SK-N-SH (cell line): ENCODE measurements around the gene NOL4L. TPM values are rescaled to one million over a fixed set of nuclear protein-coding genes. Genes with fewer than 3 reads are reported as not detected.

Experiments used
- CTCF ChIA-PET: fragments of 300-600, 350-600 bp; formaldehyde crosslinking; extraction: SDS; loops from one replicate; lab custom pipeline; 2021; lab: Yijun Ruan, JAX
- POLR2A ChIA-PET: fragments of 350-600 bp; sonication (Branson Sonifier 250); formaldehyde crosslinking; extraction: SDS; loops from one replicate; lab custom pipeline; 2020; ENCODE audit warnings: antibody characterized with exemption, inconsistent platforms; lab: Yijun Ruan, JAX
- DNase-seq: peaks from one replicate; pipeline ENCODE4 v3.0.0; 2012
- H2AFZ ChIP-seq: fragments of 200-600 bp; sonication (generic); 2 replicates; pipeline ENCODE4 v1.8.1; 2016; ENCODE audit warnings: antibody characterized with exemption, mild to moderate bottlenecking, low read depth
- H3F3A ChIP-seq: fragments of 200-600 bp; sonication (generic); replicated peaks from 2 replicates; pipeline ENCODE3; 2016; ENCODE audit warnings: antibody characterized with exemption, mild to moderate bottlenecking; ENCODE audit not compliant: insufficient read depth
- H3K27ac ChIP-seq, 2 experiments: fragments of 200-500 bp in 1 of 2; fragments of 200-600 bp in 1 of 2; sonication (Bioruptor generic) in 1 of 2; sonication (generic), shearing (Covaris generic) in 1 of 2; 2 replicates each; pipeline versions ENCODE4 v1.5.1 to v1.6.1; 2014 to 2016; ENCODE audit warnings: low read depth in 2 of 2, inconsistent platforms in 1 of 2, low read length in 1 of 2, mild to moderate bottlenecking in 1 of 2, mixed read lengths in 1 of 2
- H3K27me3 ChIP-seq: fragments of 200-600 bp; sonication (generic), shearing (Covaris generic); 2 replicates; pipeline ENCODE4 v1.6.1; 2016; ENCODE audit warnings: mixed run types; ENCODE audit not compliant: insufficient read depth
- H3K36me3 ChIP-seq, 2 experiments: fragments of 200-500 bp in 1 of 2; fragments of 200-600 bp in 1 of 2; sonication (Bioruptor generic) in 1 of 2; sonication (generic) in 1 of 2; replicated peaks in 1 of 2; 2 replicates each; pipeline versions ENCODE3 to v1.5.1; 2014 to 2016; ENCODE audit warnings: low read length in 1 of 2, mild to moderate bottlenecking in 1 of 2; ENCODE audit not compliant: insufficient read depth in 2 of 2, control insufficient read depth in 1 of 2
- H3K4me1 ChIP-seq, 2 experiments: fragments of 200-500 bp in 1 of 2; fragments of 200-600 bp in 1 of 2; sonication (Bioruptor generic) in 1 of 2; sonication (generic), shearing (Covaris generic) in 1 of 2; 2 replicates each; pipeline versions ENCODE4 v1.5.1 to v1.6.1; 2014 to 2016; ENCODE audit warnings: low read depth in 1 of 2, low read length in 1 of 2, mixed run types in 1 of 2; ENCODE audit not compliant: insufficient read depth in 2 of 2, control insufficient read depth in 1 of 2
- H3K4me2 ChIP-seq: fragments of 200-600 bp; sonication (generic), shearing (Covaris generic); 2 replicates; pipeline ENCODE4 v1.6.1; 2017; ENCODE audit warnings: mixed run types
- H3K4me3 ChIP-seq, 2 experiments: fragments of 200-500 bp in 1 of 2; fragments of 200-600 bp in 1 of 2; sonication (Bioruptor generic) in 1 of 2; sonication (generic), shearing (Covaris generic) in 1 of 2; 2 replicates each; pipeline versions ENCODE4 v1.5.1 to v1.8.1; 2014 to 2016; ENCODE audit warnings: low read depth in 2 of 2, inconsistent platforms in 1 of 2, low read length in 1 of 2, mild to moderate bottlenecking in 1 of 2, mixed read lengths in 1 of 2, moderate library complexity in 1 of 2
- H3K79me2 ChIP-seq: fragments of 200-600 bp; sonication (generic); 2 replicates; pipeline ENCODE4 v1.8.1; 2017; ENCODE audit warnings: mild to moderate bottlenecking; ENCODE audit not compliant: insufficient read depth
- H3K9ac ChIP-seq: fragments of 200-600 bp; sonication (generic); 2 replicates; pipeline ENCODE4 v1.6.1; 2017; ENCODE audit warnings: mixed run types
- H3K9me2 ChIP-seq: fragments of 200-600 bp; sonication (generic); 2 replicates; pipeline ENCODE4 v1.6.1; 2017; ENCODE audit warnings: mixed run types
- H3K9me3 ChIP-seq: fragments of 200-600 bp; sonication (generic); 2 replicates; pipeline ENCODE4 v1.6.1; 2017; ENCODE audit warnings: mixed run types, mild to moderate bottlenecking, moderate library complexity
- H4K20me1 ChIP-seq: fragments of 200-600 bp; sonication (generic); 2 replicates; pipeline ENCODE4 v1.6.1; 2017; ENCODE audit warnings: mild to moderate bottlenecking, mixed run types; ENCODE audit not compliant: insufficient read depth
- CTCF ChIP-seq: fragments of 200-600 bp; sonication (generic); IDR thresholded peaks from 2 replicates; pipeline ENCODE4 v1.6.1; 2017; ENCODE audit warnings: antibody characterized with exemption, mild to moderate bottlenecking, moderate library complexity
- ELF1 ChIP-seq: IDR thresholded peaks from 2 replicates; pipeline ENCODE4 v1.4.0; 2012
- EZH2phosphoT487 ChIP-seq: fragments of 200-600 bp; sonication (generic); IDR thresholded peaks from 2 replicates; pipeline ENCODE4 v1.6.1; 2017; ENCODE audit warnings: low read depth, mixed run types, mild to moderate bottlenecking, antibody characterized with exemption, moderate library complexity, borderline replicate concordance
- FOXJ3 ChIP-seq: sonication (generic); formaldehyde crosslinking; IDR thresholded peaks from 2 replicates; pipeline ENCODE4 v1.5.1; 2020; ENCODE audit warnings: mild to moderate bottlenecking, missing genetic modification reagents
- JUND ChIP-seq: IDR thresholded peaks from 2 replicates; pipeline ENCODE4 v1.4.0; 2012
- MAX ChIP-seq: IDR thresholded peaks from 2 replicates; pipeline ENCODE4 v1.4.0; 2012; ENCODE audit warnings: low read depth
- MXI1 ChIP-seq: IDR thresholded peaks from 2 replicates; pipeline ENCODE4 v1.6.1; 2012; ENCODE audit warnings: mild to moderate bottlenecking, low read depth, low read length, improper control_type of control experiment
- NFIC ChIP-seq: IDR thresholded peaks from 2 replicates; pipeline ENCODE4 v1.4.0; 2012; ENCODE audit warnings: borderline replicate concordance
- PBX3 ChIP-seq: IDR thresholded peaks from 2 replicates; pipeline ENCODE4; 2012
- RAD21 ChIP-seq: IDR thresholded peaks from 2 replicates; pipeline ENCODE4 v1.6.1; 2012; ENCODE audit warnings: mild to moderate bottlenecking, low read length
- REST ChIP-seq: IDR thresholded peaks from 2 replicates; pipeline ENCODE4 v1.6.1; 2012; ENCODE audit warnings: mild to moderate bottlenecking, low read depth, low read length, moderate library complexity
- RFX5 ChIP-seq: IDR thresholded peaks from 2 replicates; pipeline ENCODE4 v1.6.1; 2012; ENCODE audit warnings: mild to moderate bottlenecking, improper control_type of control experiment, low read length
- RXRA ChIP-seq: IDR thresholded peaks from 2 replicates; pipeline ENCODE4 v1.4.0; 2012; ENCODE audit warnings: low read depth, mild to moderate bottlenecking, borderline replicate concordance
- SMC3 ChIP-seq: IDR thresholded peaks from 2 replicates; pipeline ENCODE4 v1.6.1; 2012; ENCODE audit warnings: low read depth, low read length, improper control_type of control experiment
- TAF1 ChIP-seq: IDR thresholded peaks from 2 replicates; pipeline ENCODE4 v1.6.1; 2012; ENCODE audit warnings: low read depth, mild to moderate bottlenecking, low read length, moderate library complexity, borderline replicate concordance
- TCF12 ChIP-seq: IDR thresholded peaks from 2 replicates; pipeline ENCODE4 v1.4.0; 2012
- USF1 ChIP-seq: IDR thresholded peaks from 2 replicates; pipeline ENCODE4 v1.4.0; 2012; ENCODE audit warnings: low read depth, borderline replicate concordance
- USF2 ChIP-seq: fragments of 150-350 bp; IDR thresholded peaks from 2 replicates; pipeline ENCODE4 v1.6.1; 2017; ENCODE audit warnings: antibody characterized with exemption, low read length, low read depth, borderline replicate concordance
- YY1 ChIP-seq: IDR thresholded peaks from 2 replicates; pipeline ENCODE4 v1.4.0; 2012; ENCODE audit warnings: low read depth, mild to moderate bottlenecking
- WGBS: methylation state at CpG from one replicate; pipeline ENCODE4 v1.1.6; 2017; ENCODE audit warnings: low lambda C conversion rate; 5-methylcytosine and 5-hydroxymethylcytosine counted together
- polyA plus RNA-seq, 3 experiments: library from polyadenylated mRNA; depleted of rRNA; stranded (reverse); fragments of >200 nt; gene quantifications; 2 replicates each; pipeline ENCODE4 v1.2.3, GENCODE V29; 2012

Gene NOL4L
- polyA plus RNA-seq, 1 of the 3 experiments (the other 2 are of a cell fraction): 14.3 TPM

GRCh38 chr20:32404017-32404416, 181.1 kb downstream of the NOL4L start (continued):
- TF ChIP-seq PBX3 (no peak), MAX (no peak), RXRA (no peak), TAF1 (no peak), RFX5 (no peak), RAD21 (no peak), CTCF (no peak), USF1 (no peak)

GRCh38 chr20:32400476-32400875, 184.7 kb downstream of the NOL4L start:
- peaks cover 45% of the 10 kb centered on the region for H4K20me1 ChIP-seq
- no peaks in the 10 kb centered on the region for H3K9me3 ChIP-seq
- H3K36me3 ChIP-seq: peaks cover under 1 to 8% of the 10 kb centered on the region in 2 experiments
- H3K9me2 ChIP-seq: no peaks in the 10 kb centered on the region
- 100% methylated on average over 1 of the region's 1 CpG for WGBS
- H3K27ac ChIP-seq: no peak overlapping the region
- H3K9ac ChIP-seq: no peak overlapping the region
- H2AFZ ChIP-seq: no peak overlapping the region
- peaks cover 16% of the 10 kb centered on the region for H3F3A ChIP-seq
- CTCF ChIA-PET: interaction anchor here (0.6 to 1.2 kb wide), 2 partner anchors 12 to 214 kb away, joined by 3 read pairs; no protein-coding TSS in a partner anchor
- no peaks in the 10 kb centered on the region for H3K27me3 ChIP-seq
- no peaks in the 10 kb centered on the region; a peak in 2 of 4 replicates for H3K4me1 ChIP-seq
- peaks cover 99% of the 10 kb centered on the region for H3K79me2 ChIP-seq
- H3K4me2 ChIP-seq: no peak overlapping the region
- POLR2A ChIA-PET: no interaction called here
- no peak overlapping the region for H3K4me3 ChIP-seq
- DNase-seq: no peak
- TF ChIP-seq TCF12 (no peak), SMC3 (no peak), USF2 (no peak), MXI1 (no peak), RAD21 (no peak), EZH2phosphoT487 (no peak), RXRA (no peak), YY1 (no peak), RFX5 (no peak), REST (no peak), MAX (no peak), JUND (no peak), ELF1 (no peak), FOXJ3 (CRISPR knock-in tag) (no peak), TAF1 (no peak), NFIC (no peak), USF1 (no peak)
